ENCODE data around the gene PPP2R2D.

PPP2R2D gene

GRCh38 chr10:132003282-132003924 lies 102.6 kb downstream of the PPP2R2D start:
- DNase-seq = no peak

GRCh38 chr10:132004052-132004451 lies 103.2 kb downstream of the PPP2R2D start:
- no peak for DNase-seq

DNA sequence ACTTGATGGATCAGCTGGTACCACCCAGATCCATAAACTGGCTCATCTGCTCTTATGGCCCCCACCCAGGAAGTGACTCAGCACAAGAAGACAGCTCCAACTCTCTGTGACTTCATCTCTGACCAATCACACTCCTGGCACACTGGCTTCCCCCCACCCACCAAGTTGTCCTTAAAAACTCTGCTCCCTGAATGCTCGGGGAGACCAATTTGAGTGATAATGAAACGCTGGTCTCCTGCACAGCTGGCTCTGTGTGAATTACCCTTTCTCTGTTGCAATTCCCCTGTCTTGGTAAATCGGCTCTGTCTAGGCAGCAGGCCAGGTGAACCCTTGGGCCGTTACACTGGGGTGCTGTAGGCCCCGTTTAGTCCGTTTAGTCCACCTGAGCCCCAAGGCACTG lies 104.3 kb downstream of the PPP2R2D start:
- DNase-seq = no peak

GRCh38 chr10:132006966-132007365 lies 106.2 kb downstream of the PPP2R2D start:
- no peak for DNase-seq

- no peak for DNase-seq
Measured at GRCh38 chr10:132007681-132008080, 106.9 kb downstream of the PPP2R2D start.
